BJ (cell line): Measurements from ENCODE around the gene CCDC69. TPM values are rescaled to one million over a fixed set of nuclear protein-coding genes. Genes with fewer than 3 reads are reported as not detected.

ENCODE experiments used
- CTCF ChIA-PET: fragments of 350-600 bp; formaldehyde crosslinking; extraction: SDS; loops from one replicate; lab custom pipeline; 2021; ENCODE audit warnings: antibody characterized with exemption, inconsistent platforms; lab: Yijun Ruan, JAX
- POLR2A ChIA-PET: fragments of 300-600 bp; sonication (Branson Sonifier 250); formaldehyde crosslinking; extraction: SDS; loops from one replicate; lab custom pipeline; 2021; ENCODE audit warnings: antibody characterized with exemption; lab: Charles Lee
- DNase-seq: peaks from one replicate; pipeline ENCODE4 v3.0.0-alpha.2; 2011; ENCODE audit warnings: low read depth
- H3K27me3 ChIP-seq: 2 replicates; pipeline ENCODE4 v1.6.0; 2011; ENCODE audit warnings: low read length; ENCODE audit not compliant: control insufficient read depth, insufficient read depth
- H3K36me3 ChIP-seq: 2 replicates; pipeline ENCODE4 v1.5.1; 2011; ENCODE audit warnings: low read length; ENCODE audit not compliant: control insufficient read depth, insufficient read depth
- H3K4me3 ChIP-seq: 2 replicates; pipeline ENCODE4 v1.5.1; 2011; ENCODE audit warnings: low read depth, mild to moderate bottlenecking, control low read depth, low read length
- polyA plus RNA-seq: library from polyadenylated mRNA; depleted of rRNA; stranded (reverse); fragments of >200 nt; gene quantifications from 2 replicates; pipeline ENCODE4 v1.2.3, GENCODE V29; 2011
- TF ChIP-seq, protein P1 (sequence below): IDR thresholded peaks from 2 replicates; pipeline ENCODE4 v1.5.1; 2011; ENCODE audit warnings: low read depth, mild to moderate bottlenecking, control low read depth, inconsistent platforms, low read length, moderate library complexity; ENCODE audit not compliant: insufficient read depth

The CCDC69 gene
- polyA plus RNA-seq, 1 experiment: 0.93 TPM

- Histone ChIP-seq H3K27me3 (peaks cover 4% of the 10 kb centered on the region), H3K36me3 (no peaks in the 10 kb centered on the region), H3K4me3 (no peak overlapping the region)
- ChIA-PET POLR2A (no interaction called here), CTCF (interaction anchor here (0.6 to 1.4 kb wide), 2 partner anchors 9 to 1859 kb away, joined by 3 to 6 read pairs; no protein-coding TSS in a partner anchor)
- TF ChIP-seq, protein P1, sequence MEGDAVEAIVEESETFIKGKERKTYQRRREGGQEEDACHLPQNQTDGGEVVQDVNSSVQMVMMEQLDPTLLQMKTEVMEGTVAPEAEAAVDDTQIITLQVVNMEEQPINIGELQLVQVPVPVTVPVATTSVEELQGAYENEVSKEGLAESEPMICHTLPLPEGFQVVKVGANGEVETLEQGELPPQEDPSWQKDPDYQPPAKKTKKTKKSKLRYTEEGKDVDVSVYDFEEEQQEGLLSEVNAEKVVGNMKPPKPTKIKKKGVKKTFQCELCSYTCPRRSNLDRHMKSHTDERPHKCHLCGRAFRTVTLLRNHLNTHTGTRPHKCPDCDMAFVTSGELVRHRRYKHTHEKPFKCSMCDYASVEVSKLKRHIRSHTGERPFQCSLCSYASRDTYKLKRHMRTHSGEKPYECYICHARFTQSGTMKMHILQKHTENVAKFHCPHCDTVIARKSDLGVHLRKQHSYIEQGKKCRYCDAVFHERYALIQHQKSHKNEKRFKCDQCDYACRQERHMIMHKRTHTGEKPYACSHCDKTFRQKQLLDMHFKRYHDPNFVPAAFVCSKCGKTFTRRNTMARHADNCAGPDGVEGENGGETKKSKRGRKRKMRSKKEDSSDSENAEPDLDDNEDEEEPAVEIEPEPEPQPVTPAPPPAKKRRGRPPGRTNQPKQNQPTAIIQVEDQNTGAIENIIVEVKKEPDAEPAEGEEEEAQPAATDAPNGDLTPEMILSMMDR: no peak
- DNase-seq: no peak
Measured at GRCh38 chr5:151230048-151230680, 6.3 kb upstream of the CCDC69 start.

- ChIA-PET CTCF (interaction anchor here (0.7 to 0.8 kb wide), 2 partner anchors 9 to 20 kb away, joined by 3 read pairs; no protein-coding TSS in a partner anchor), POLR2A (no interaction called here)
- H3K27me3 ChIP-seq: peaks cover 4% of the 10 kb centered on the region
- no peaks in the 10 kb centered on the region for H3K36me3 ChIP-seq
- no peak for DNase-seq
- no peak overlapping the region for H3K4me3 ChIP-seq
- TF ChIP-seq, protein P1: no peak
Measured at GRCh38 chr5:151228986-151229385, 5.1 kb upstream of the CCDC69 start.

GRCh38 chr5:151227918-151228447 is 4.1 kb upstream of the CCDC69 start:
- no peak overlapping the region for H3K4me3 ChIP-seq
- TF ChIP-seq, protein P1: no peak
- ChIA-PET POLR2A (interaction anchor here (0.7 kb wide), 1 partner anchor 366 kb away, joined by 3 read pairs; no protein-coding TSS in a partner anchor), CTCF (interaction anchor here (0.7 kb wide), 1 partner anchor 11 kb away, joined by 3 read pairs; no protein-coding TSS in a partner anchor)
- no peak for DNase-seq
- peaks cover 4% of the 10 kb centered on the region for H3K27me3 ChIP-seq
- no peaks in the 10 kb centered on the region for H3K36me3 ChIP-seq

GRCh38 chr5:151225475-151225874 is 1.6 kb upstream of the CCDC69 start:
- ChIA-PET CTCF (interaction anchor here (1.3 to 1.7 kb wide), 2 partner anchors 13 to 15 kb away, joined by 3 to 5 read pairs; no protein-coding TSS in a partner anchor), POLR2A (no interaction called here)
- H3K36me3 ChIP-seq: no peaks in the 10 kb centered on the region
- no peaks in the 10 kb centered on the region; the same call in 1 of the 2 replicates for H3K27me3 ChIP-seq
- TF ChIP-seq, protein P1: no peak
- no peak overlapping the region for H3K4me3 ChIP-seq
- DNase-seq: no peak

DNA sequence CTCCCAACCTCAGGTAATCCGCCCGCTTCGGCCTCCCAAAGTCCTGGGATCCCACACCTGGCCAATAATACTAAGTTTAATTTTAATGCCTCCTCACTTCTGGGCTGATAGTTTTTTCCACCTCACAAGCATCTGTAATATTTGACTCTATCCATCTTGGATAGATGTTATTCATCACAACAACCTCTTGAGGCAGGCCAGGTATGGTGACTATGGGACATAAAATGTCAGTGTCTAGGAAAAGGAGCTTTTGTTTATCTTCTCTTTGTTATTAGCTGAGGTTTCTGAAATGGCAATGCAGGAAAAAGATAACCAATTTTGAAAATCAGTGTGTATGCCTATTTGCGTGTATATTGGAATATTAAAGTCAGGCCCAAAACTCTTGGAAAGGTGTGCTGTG is 1.2 kb upstream of the CCDC69 start:
- ChIA-PET POLR2A (no interaction called here), CTCF (interaction anchor here (1.1 to 1.7 kb wide), 3 partner anchors 14 to 15 kb away, joined by 3 to 5 read pairs (median 3); no protein-coding TSS in a partner anchor)
- no peaks in the 10 kb centered on the region for H3K36me3 ChIP-seq
- no peak overlapping the region for H3K4me3 ChIP-seq
- TF ChIP-seq, protein P1: no peak
- H3K27me3 ChIP-seq: no peaks in the 10 kb centered on the region; the same call in 1 of the 2 replicates
- DNase-seq: no peak
